Calu3 (cell line): Measurements from ENCODE around the gene CRTAP. TPM values are rescaled to one million over a fixed set of nuclear protein-coding genes. Genes with fewer than 3 reads are reported as not detected.

Source experiments
- BruUV-seq: library from RNA; stranded (reverse); fragments of 400-500 nt; replicated peaks from 2 replicates; lab custom pipeline; 2021; lab: Mats Ljungman, UMichigan
- CTCF ChIA-PET: fragments of 300-600 bp; sonication (Branson Sonifier 250); formaldehyde crosslinking; loops from one replicate; lab custom pipeline; 2022; ENCODE audit warnings: antibody characterized with exemption; lab: Charles Lee
- DNase-seq: peaks from one replicate; pipeline ENCODE4 v3.0.0; 2022
- H3K27ac Mint-ChIP-seq: one replicate; pipeline ENCODE4 v1.8.0; 2022; ENCODE audit warnings: mixed read lengths; ENCODE audit not compliant: unreplicated experiment
- H3K27me3 Mint-ChIP-seq: one replicate; pipeline ENCODE4 v1.8.0; 2022; ENCODE audit warnings: mixed read lengths; ENCODE audit not compliant: unreplicated experiment
- H3K36me3 Mint-ChIP-seq: one replicate; pipeline ENCODE4 v1.8.0; 2022; ENCODE audit warnings: mild to moderate bottlenecking, moderate library complexity, mixed read lengths; ENCODE audit not compliant: insufficient read depth, unreplicated experiment
- H3K4me1 Mint-ChIP-seq: one replicate; pipeline ENCODE4 v1.8.0; 2022; ENCODE audit warnings: mild to moderate bottlenecking, low read depth, mixed read lengths; ENCODE audit not compliant: unreplicated experiment
- H3K4me3 Mint-ChIP-seq: one replicate; pipeline ENCODE4 v1.8.0; 2022; ENCODE audit warnings: mild to moderate bottlenecking, low read depth, moderate library complexity, mixed read lengths; ENCODE audit not compliant: unreplicated experiment
- H3K9me3 Mint-ChIP-seq: one replicate; pipeline ENCODE4 v1.8.0; 2022; ENCODE audit warnings: low read depth, mixed read lengths; ENCODE audit not compliant: unreplicated experiment
- intact Hi-C: fragments of 100-400 bp; cut with micrococcal nuclease; formaldehyde crosslinking; loops from one replicate; pipeline ENCODE4 v1.10.0; 2022; ENCODE audit not compliant: unreplicated experiment
- total RNA-seq: library from RNA; stranded (reverse); gene quantifications from 2 replicates; pipeline ENCODE4 v1.2.3, GENCODE V29; 2022
- TF ChIP-seq, protein P1 (sequence below): fragments of 200-600 bp; IDR thresholded peaks from one replicate; pipeline ENCODE4 v1.8.0; 2022; ENCODE audit warnings: antibody characterized with exemption; ENCODE audit not compliant: unreplicated experiment

The CRTAP gene
- total RNA-seq, 1 experiment from 2014 or later = 76.9 TPM

DNA sequence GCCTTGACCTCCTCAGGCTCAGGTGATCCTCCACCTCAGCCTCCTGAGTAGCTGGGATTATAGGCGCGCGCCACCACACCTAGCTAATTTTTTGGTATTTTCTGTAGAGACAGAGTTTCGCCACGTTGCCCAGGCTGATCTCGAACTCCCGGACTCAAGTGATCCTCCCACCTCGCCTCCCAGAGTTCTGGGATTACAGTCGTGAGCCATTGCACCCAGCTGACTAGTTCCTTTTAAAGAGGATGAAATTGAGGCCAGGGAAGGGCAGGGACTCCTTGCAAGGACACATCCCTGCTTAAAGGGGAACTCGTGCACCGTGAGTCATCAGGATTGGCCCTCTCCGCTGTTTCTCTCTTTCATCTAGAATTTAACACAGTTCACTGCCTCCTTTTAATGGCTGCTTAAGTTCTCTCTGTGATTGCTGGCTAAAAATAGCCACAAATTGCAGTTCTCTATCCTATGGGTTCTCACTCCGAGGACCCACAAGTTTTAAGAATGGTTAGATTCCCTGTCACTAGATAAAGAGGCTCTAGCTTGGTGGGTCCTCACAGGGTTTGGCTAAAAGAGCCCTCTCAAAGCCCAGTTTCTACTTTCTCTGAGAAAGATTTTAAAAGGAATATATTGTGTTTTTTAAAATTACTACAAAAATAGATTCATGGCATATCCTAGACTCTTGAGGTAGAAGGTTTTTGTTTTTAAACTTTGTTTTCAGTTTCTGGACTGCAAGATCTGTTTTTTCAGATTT lies 1.4 kb downstream of the CRTAP start:
- BruUV-seq = no TSS peak
- H3K27me3 Mint-ChIP-seq = no peaks in the 10 kb centered on the region
- H3K4me3 Mint-ChIP-seq = peak overlapping the region; percentile 97
- H3K27ac Mint-ChIP-seq = no peak overlapping the region
- DNase-seq = no peak
- TF ChIP-seq, protein P1, sequence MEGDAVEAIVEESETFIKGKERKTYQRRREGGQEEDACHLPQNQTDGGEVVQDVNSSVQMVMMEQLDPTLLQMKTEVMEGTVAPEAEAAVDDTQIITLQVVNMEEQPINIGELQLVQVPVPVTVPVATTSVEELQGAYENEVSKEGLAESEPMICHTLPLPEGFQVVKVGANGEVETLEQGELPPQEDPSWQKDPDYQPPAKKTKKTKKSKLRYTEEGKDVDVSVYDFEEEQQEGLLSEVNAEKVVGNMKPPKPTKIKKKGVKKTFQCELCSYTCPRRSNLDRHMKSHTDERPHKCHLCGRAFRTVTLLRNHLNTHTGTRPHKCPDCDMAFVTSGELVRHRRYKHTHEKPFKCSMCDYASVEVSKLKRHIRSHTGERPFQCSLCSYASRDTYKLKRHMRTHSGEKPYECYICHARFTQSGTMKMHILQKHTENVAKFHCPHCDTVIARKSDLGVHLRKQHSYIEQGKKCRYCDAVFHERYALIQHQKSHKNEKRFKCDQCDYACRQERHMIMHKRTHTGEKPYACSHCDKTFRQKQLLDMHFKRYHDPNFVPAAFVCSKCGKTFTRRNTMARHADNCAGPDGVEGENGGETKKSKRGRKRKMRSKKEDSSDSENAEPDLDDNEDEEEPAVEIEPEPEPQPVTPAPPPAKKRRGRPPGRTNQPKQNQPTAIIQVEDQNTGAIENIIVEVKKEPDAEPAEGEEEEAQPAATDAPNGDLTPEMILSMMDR = no peak
- H3K9me3 Mint-ChIP-seq = no peaks in the 10 kb centered on the region
- intact Hi-C loops = no loop called here
- no peaks in the 10 kb centered on the region for H3K4me1 Mint-ChIP-seq
- CTCF ChIA-PET = no interaction called here
- peaks cover 16% of the 10 kb centered on the region for H3K36me3 Mint-ChIP-seq

DNA sequence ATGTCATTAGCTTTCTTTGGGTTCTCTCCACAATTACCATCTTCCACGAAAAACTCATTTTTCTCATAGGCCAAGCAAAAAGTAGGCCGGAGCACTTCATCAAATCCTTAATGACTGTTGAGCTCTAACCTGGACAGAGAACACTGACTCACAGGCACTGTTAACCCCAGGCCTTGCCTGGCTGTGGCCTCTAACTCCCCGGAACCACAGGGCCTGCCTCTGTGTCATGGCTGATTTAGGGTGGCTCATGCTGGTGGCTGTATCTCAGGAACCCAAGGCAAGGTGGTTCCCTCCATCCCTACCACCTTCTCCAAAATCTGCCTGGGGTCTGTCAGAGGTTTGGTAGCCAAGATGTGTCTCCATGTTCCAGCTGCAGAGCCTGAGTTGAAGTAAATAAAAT lies 3.6 kb downstream of the CRTAP start:
- Mint-ChIP-seq H3K4me3 (no peak overlapping the region), H3K36me3 (peaks cover 16% of the 10 kb centered on the region), H3K4me1 (no peaks in the 10 kb centered on the region), H3K9me3 (no peaks in the 10 kb centered on the region), H3K27me3 (no peaks in the 10 kb centered on the region), H3K27ac (no peak overlapping the region)
- BruUV-seq = no TSS peak
- intact Hi-C loops = no loop called here
- TF ChIP-seq, protein P1 = no peak
- CTCF ChIA-PET = no interaction called here
- DNase-seq = no peak

DNA sequence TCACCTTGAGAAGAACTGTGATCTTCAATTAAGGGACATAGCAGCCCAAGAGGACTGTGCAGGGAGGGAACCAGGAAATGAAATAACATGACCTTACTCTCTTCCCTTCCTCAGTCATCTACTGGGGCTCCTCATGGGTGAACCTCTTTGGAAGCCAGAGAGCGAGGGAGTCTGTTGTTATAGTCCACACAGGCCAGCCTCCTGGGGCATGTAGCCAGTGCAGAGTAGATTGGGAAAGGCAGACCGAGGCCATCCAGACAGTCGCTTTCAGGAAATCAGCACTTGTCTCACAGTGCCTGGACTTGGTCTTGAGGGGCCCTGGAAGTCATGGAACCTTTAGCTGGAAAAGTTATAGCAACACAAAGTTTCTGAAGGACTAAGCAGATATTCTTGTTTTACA lies 6.1 kb downstream of the CRTAP start:
- H3K27ac Mint-ChIP-seq = no peak overlapping the region
- no peaks in the 10 kb centered on the region for H3K36me3 Mint-ChIP-seq
- no peaks in the 10 kb centered on the region for H3K27me3 Mint-ChIP-seq
- no peaks in the 10 kb centered on the region for H3K9me3 Mint-ChIP-seq
- intact Hi-C loops = no loop called here
- no peak for DNase-seq
- no peak overlapping the region for H3K4me3 Mint-ChIP-seq
- BruUV-seq = no TSS peak
- no peaks in the 10 kb centered on the region for H3K4me1 Mint-ChIP-seq
- CTCF ChIA-PET = no interaction called here
- TF ChIP-seq, protein P1 = no peak

DNA sequence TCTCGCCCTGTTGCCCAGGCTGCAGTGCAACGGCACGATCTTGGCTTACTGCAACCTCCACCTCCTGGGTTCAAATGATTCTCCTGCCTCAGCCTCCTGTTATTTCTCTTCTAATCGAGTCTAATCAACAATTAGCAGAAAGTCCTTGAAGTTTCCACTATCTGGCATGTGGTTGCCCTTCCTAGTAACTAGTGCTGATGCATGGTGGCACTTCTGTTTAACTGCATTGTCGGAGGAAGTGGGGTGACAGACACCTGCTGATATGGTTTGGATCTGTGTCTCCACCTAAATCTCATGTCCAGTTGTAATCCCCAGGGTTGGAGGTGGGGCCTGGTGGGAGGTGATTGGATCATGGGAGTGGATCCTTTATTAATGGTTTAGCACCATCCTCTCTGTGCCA lies 9.2 kb downstream of the CRTAP start:
- TF ChIP-seq, protein P1 = no peak
- CTCF ChIA-PET = no interaction called here
- no peak overlapping the region for H3K4me3 Mint-ChIP-seq
- no peaks in the 10 kb centered on the region for H3K36me3 Mint-ChIP-seq
- H3K4me1 Mint-ChIP-seq = no peaks in the 10 kb centered on the region
- BruUV-seq = no TSS peak
- no peaks in the 10 kb centered on the region for H3K27me3 Mint-ChIP-seq
- no peak overlapping the region for H3K27ac Mint-ChIP-seq
- intact Hi-C loops = no loop called here
- DNase-seq = no peak
- H3K9me3 Mint-ChIP-seq = no peaks in the 10 kb centered on the region
